ENCODE data around the gene TMPRSS11E. TPM values are rescaled to one million over a fixed set of nuclear protein-coding genes. Genes with fewer than 3 reads are reported as not detected.

TMPRSS11E gene, protein sequence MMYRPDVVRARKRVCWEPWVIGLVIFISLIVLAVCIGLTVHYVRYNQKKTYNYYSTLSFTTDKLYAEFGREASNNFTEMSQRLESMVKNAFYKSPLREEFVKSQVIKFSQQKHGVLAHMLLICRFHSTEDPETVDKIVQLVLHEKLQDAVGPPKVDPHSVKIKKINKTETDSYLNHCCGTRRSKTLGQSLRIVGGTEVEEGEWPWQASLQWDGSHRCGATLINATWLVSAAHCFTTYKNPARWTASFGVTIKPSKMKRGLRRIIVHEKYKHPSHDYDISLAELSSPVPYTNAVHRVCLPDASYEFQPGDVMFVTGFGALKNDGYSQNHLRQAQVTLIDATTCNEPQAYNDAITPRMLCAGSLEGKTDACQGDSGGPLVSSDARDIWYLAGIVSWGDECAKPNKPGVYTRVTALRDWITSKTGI
- total RNA-seq (ENCODE audit: low replicate concordance) = not detected in 2 replicates

GRCh38 chr4:68447201-68447600 lies at the start of gene TMPRSS11E:
Gene TMPRSS11E (plus strand): TSS chr4:68447463. CDS start chr4:68447513, 50 bp downstream.

Other genes starting within 250 kb of the TMPRSS11E start
- not detected in 2 replicates for gene TMPRSS11B, start 201.8 kb upstream of the TMPRSS11E start, total RNA-seq (ENCODE audit: low replicate concordance)
- 33.5 and 51.6 TPM in 2 replicates for gene YTHDC1, start 97.4 kb upstream of the TMPRSS11E start, total RNA-seq (ENCODE audit: low replicate concordance)
- gene UGT2B17, start 128.9 kb downstream of the TMPRSS11E start, total RNA-seq (ENCODE audit: low replicate concordance) = not detected in 2 replicates
- not detected in 2 replicates for gene UGT2B15, start 223.2 kb downstream of the TMPRSS11E start, total RNA-seq (ENCODE audit: low replicate concordance)